Cardiac fibroblast (primary cell): ENCODE results near the gene EBLN2.

Experiments used
- DNase-seq, 2 donors: peaks; one replicate each; pipeline versions ENCODE4 v3.0.0 to v3.0.0-alpha.2; 2010; ENCODE audit warnings: low read depth in 2 of 2
- H3K4me3 ChIP-seq, 2 donors: replicated peaks in 1 of 2; 1 replicate in 1 of 2; 2 replicates in 1 of 2; pipeline ENCODE4 v1.5.1; 2011; ENCODE audit warnings: low read depth in 2 of 2, low read length in 2 of 2, mild to moderate bottlenecking in 2 of 2, moderate library complexity in 1 of 2
- TF ChIP-seq, protein P1 (sequence below): IDR thresholded peaks from one replicate; pipeline ENCODE4 v1.5.1; 2011; ENCODE audit warnings: low read depth, mild to moderate bottlenecking, low read length, inconsistent platforms

Gene EBLN2

DNA sequence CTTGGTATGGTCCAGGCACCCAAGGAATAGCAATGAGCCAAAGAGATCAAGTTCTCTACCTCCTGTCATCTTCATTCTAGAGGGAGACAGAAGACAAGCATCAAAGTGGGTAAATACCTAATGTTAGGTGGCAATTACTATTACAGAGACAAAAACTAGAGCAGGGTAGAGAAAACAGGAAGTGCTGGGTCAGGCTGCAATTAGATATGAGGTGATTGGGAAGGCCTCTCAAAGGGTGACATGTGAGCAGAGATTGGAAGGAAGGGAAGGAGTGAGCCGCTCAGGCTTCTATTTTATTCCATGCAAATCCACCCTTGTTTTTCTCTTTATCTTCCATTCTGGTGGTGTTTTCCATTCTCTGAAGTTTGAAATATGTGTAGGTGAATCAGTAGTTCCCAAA is 37.4 kb downstream of the EBLN2 start:
- no peak overlapping the region for H3K4me3 ChIP-seq
- no peak for DNase-seq
- TF ChIP-seq, protein P1, sequence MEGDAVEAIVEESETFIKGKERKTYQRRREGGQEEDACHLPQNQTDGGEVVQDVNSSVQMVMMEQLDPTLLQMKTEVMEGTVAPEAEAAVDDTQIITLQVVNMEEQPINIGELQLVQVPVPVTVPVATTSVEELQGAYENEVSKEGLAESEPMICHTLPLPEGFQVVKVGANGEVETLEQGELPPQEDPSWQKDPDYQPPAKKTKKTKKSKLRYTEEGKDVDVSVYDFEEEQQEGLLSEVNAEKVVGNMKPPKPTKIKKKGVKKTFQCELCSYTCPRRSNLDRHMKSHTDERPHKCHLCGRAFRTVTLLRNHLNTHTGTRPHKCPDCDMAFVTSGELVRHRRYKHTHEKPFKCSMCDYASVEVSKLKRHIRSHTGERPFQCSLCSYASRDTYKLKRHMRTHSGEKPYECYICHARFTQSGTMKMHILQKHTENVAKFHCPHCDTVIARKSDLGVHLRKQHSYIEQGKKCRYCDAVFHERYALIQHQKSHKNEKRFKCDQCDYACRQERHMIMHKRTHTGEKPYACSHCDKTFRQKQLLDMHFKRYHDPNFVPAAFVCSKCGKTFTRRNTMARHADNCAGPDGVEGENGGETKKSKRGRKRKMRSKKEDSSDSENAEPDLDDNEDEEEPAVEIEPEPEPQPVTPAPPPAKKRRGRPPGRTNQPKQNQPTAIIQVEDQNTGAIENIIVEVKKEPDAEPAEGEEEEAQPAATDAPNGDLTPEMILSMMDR: no peak

DNA sequence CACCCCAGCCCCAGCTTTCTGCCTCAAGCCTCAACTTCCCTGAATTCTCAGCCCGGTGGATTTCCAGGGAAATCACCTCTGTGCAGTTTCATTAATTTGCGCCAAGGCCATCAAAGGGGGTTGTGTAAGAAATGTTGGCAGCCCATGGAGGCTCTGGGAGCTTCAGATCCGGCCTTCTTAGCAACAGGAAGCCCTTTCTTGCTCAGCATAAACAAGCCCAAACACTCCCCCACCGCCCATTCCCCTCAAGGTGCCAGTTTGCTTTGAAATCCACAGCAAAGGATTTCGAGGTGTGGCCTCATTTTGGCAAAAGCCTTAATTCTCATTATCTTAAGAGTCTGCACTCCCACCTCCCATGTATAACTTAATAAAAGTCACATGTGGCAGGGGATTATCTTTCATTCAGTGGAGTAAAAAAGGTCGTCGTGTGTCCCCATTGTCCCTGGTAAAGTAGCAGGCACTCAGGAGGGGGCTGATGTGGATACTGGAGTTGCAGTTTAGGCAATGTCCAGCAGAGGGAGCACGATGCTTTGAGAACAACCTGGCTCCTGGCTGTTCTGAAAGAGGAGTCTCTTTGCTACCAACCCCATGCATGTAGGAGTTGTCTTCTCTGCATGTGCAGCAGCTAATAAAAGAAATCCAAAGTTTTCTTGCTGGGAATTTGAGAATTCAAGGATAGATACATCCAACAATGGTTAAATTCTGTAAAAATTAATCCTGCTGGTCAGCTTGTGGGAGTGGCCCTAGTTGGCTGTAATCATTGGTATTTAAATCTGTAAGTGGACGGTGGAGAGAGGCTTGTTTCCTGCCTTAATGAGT is 39.5 kb downstream of the EBLN2 start:
- no peak overlapping the region for H3K4me3 ChIP-seq
- TF ChIP-seq, protein P1: peak; percentile 93
- DNase-seq: peak; percentile 86

DNA sequence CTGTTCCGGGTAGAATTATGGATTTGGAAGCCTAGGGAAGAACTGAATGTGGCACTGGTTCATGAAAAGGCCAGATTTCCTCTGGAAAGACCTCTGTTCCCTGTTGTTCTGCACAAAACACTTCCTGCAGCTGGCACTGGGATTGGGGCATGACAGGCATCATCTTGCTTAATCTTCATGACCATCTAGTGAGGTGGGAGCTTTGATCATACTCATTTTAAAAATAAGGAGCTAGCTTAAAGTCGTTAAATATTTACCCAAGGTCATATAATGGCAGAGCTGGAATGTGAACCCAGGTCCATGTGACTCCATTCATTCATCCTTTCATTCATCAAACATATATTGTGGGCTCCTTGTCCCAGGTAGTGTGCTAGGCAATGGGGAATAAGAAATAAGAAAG is 40.4 kb downstream of the EBLN2 start:
- TF ChIP-seq, protein P1: no peak

DNA sequence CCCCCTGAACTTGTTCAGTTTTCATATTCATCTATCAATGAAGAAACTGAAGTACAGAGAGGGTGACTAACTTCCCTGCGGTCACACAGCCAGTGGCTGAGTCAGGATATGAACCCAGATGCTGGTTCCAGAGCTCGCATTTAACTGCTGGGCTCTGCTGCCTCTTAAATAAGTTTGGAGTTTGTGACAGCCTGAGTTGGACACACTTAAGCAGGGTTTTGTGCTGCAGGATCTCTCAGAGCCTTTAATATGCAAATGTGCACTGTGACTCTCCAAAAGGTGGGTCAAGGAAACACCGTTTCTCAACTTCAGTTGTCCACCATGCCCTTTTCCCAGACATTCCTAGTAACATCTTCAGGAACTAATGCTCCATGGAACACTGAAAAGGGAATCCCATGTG is 45.8 kb downstream of the EBLN2 start:
- TF ChIP-seq, protein P1: no peak
- no peak overlapping the region for H3K4me3 ChIP-seq
- no peak for DNase-seq

More for the DNA sequence above, 40.4 kb downstream of the EBLN2 start:
- no peak for DNase-seq
- H3K4me3 ChIP-seq: no peak overlapping the region

DNA sequence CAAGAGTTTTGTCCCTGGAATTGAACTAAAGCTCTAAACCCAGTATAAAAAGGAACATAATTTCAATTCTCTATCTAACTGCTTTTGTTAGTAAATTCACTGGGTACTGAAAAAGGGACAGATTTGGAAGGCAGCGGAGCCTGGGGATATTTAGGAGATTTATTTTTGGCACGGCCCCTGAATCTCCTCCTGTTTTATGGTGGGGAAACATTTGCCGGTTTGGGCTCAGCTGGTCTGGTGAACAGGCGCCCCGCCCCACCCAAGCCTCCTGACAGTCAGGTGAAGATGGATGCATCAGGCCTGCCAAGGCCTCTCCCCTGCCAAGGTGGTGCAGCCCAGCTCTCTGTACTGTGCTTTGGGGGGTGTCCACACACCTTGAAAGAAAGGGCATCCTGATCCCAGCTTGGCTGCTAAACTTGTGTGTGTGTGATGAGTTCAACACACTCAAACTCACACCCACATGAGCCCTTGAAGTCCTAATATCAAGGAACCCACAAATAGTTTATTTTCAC is 46.3 kb downstream of the EBLN2 start:
- TF ChIP-seq, protein P1: no peak
- H3K4me3 ChIP-seq: no peak overlapping the region
- no peak for DNase-seq

DNA sequence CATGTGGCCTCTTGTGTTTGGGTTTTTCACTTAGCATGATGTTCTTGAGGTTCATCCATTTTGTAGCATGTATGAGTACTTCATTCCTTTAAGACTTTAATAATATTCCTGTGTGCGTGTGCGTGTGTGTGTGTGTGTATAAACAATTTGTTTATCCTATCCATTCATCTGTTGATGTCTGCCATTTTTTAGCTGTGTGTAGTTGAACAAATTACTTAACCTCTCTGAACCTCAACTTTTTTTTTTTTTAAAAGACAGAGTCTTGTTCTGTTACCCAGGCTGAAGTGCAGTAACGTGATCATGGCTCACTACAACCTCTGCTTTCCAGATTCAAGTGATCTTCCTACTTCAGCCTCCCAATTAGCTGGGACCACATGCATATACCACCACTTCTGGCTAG is 47.3 kb downstream of the EBLN2 start:
- no peak overlapping the region for H3K4me3 ChIP-seq
- TF ChIP-seq, protein P1: no peak
- no peak for DNase-seq
